Right lobe of liver (tissue), 4 donors: ENCODE results near the gene CMPK1.

Source experiments
- POLR2A ChIP-seq: fragments of 450-650 bp; IDR thresholded peaks from one replicate; pipeline ENCODE4 v1.6.1; 2017; ENCODE audit warnings: antibody characterized with exemption, mild to moderate bottlenecking
- TF ChIP-seq, protein P1 (sequence below), 4 donors: fragments of 200-600 bp in 3 of 4; fragments of 450-650 bp in 1 of 4; IDR thresholded peaks; one replicate each; pipeline versions ENCODE4 v1.5.1 to v1.8.0; 2016 to 2022; ENCODE audit warnings: antibody characterized with exemption in 4 of 4, mild to moderate bottlenecking in 2 of 4
- donor health status: DM: no; HTN: no; CAD: no.
- donor health status: DM: no; HTN: no; CAD: no.
- donor health status: DM: no; HTN: yes; CAD: no.

DNA sequence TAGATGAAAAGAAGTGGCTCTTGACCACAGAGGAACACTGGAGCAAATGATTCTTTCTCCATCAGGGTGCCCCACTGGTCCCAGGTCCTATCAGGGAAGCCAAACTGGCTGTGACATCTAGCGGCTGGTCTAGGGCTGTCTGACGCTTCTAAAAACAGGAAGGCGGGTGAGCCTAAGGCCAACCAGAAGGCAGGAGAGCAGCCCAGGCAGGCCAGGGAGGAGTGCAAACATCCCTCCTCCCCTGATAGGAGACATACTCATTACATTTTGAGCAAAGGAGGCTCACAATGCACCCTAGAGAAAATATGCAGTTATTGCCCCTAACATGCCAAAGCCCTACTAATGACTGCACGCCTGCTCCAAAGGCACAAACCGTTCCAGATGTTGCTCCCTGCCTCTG lies 72.1 kb downstream of the CMPK1 start:
- no peak for TF ChIP-seq POLR2A
- TF ChIP-seq, protein P1, sequence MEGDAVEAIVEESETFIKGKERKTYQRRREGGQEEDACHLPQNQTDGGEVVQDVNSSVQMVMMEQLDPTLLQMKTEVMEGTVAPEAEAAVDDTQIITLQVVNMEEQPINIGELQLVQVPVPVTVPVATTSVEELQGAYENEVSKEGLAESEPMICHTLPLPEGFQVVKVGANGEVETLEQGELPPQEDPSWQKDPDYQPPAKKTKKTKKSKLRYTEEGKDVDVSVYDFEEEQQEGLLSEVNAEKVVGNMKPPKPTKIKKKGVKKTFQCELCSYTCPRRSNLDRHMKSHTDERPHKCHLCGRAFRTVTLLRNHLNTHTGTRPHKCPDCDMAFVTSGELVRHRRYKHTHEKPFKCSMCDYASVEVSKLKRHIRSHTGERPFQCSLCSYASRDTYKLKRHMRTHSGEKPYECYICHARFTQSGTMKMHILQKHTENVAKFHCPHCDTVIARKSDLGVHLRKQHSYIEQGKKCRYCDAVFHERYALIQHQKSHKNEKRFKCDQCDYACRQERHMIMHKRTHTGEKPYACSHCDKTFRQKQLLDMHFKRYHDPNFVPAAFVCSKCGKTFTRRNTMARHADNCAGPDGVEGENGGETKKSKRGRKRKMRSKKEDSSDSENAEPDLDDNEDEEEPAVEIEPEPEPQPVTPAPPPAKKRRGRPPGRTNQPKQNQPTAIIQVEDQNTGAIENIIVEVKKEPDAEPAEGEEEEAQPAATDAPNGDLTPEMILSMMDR (IDR thresholded peaks at IDR 0.05), result no peak
